Measurements from ENCODE around the gene HADH.
A peak's percentile ranks its signal among the peaks of the same experiment; 100 is the strongest.
"Not testable (repeated sequence)": the region's sequence is repeated elsewhere in the genome, so short reads cannot be mapped to it uniquely, and the experiment has no call there.

The HADH gene

DNA sequence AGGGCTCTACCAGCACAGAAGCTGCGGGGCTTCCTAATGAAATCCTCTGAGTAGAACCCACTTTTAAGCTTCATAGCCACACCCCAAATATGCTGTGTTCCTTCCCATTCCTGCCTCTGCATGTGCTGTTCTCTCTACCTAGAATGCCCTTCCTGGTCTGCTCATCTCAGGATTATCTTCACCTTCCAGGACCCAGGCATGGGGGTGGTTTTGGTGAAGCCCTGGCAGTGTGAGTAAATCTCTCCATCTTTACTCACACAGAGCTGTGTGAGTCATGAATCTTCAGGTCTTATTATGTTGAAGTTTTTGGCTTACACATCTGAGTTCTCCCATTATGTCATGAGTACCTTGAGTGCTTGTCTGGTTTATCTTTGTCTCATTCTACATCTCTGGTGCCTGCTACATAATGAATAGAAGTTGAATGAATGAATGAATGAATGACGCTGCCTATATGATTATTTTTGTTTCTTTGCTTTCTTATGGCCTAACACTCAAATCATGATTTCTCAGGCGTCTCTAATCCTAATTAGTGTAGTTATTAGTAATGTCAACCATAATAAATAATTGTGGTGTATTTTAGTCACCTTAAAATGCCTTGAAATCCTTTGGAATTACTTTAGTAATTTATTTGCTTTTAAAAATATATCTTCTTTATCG, 41.9 kb downstream of the HADH start:
- no peak for DNase-seq (ENCODE audit: low spot score)

DNA sequence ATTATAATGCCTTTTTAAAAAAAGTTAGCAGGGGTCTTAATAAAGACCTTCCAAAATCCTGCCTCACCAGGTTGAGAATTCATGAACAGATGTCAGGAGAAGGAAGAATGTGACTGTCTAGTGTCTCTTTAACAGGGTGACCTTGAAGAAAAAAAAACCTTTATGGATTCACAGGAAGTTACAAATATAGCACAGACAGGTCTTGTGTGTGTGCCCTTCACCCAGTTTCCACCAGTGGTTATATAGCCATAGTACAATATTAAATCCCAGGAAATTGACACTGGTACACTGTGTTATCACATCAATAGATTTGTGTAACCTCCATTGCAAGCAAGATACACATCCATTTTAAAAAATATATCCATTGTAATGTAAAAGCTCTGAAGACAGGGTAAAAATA, 43.7 kb downstream of the HADH start:
- DNase-seq (ENCODE audit: low spot score): no peak

DNA sequence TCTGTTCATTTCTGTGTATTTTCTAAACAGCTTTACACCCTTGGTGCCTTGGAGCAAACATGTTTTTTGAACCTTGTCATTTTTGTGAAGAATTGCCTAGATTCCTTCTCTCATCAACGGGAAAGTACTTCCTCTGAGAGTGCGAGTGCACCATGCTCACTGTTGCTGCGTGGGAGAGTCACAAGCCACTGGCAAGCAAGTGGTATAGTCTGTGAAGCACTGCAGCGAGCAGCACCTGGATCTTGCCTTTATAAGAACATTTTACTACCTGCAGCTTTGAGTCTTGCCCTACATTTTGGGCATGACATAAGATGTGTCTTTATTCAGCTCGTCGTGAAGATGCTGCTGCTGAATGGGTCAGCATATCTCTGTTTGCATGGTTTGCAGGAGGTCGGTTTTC, 44.9 kb downstream of the HADH start:
- peak; percentile 49 for DNase-seq (ENCODE audit: low spot score)

DNA sequence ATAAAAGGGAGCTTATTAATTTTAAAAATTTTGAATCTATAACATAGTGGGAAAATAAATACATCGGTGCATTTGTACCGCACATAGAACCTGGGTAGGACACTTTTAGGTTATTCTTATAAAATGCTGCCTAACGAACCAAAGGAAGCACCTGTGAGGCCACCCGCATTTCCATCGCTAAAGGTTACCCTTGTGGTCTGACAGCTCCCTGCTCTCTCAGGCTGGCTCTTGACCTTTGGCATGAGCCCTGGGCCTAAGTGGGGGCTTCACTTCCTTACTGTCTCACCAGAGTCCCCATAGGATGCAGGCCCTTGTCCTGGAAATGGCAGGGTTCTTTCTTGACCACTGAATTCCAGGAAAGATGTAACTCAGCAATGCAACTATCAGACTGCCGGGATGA, 46.0 kb downstream of the HADH start:
- DNase-seq (ENCODE audit: low spot score): no peak

DNA sequence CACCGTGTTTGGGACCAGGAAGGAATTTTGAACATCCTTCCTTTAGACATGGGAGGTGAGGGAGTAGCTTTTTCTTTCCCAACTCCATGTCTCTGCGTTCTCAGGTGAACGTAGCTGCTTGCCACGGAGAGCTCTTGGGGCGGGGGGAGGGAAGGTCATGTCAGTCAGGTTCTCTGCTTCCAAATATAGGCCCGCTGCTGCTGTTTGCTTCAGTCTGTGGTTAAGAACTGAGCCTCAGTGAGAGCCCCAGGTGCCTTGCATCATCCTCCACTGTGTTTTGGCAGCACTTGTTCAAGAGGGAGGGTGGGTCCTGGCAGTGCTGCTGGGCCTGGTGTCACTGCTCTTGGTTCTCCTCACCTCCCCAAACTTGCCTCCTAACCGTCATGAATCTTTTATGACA, 46.5 kb downstream of the HADH start:
- no peak for DNase-seq (ENCODE audit: low spot score)

DNA sequence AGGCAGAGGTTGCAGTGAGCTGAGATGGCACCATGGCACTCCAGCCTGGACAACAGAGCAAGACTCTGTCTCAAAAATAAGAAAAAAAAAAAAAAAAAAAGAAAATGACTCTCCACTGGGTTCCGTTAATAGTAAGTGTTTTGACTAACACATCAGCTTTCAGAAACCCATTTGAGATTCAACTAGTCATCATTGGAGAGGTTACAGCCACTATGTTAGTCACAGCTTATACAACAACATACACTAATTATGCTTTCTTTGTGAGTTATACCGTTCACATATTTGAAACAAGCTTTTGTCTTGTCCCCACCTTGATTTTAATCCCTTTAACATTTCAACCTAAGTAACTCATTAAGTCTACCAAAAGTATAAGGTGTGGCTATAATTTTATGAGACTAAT, 48.2 kb downstream of the HADH start:
- DNase-seq (ENCODE audit: low spot score): no peak

DNA sequence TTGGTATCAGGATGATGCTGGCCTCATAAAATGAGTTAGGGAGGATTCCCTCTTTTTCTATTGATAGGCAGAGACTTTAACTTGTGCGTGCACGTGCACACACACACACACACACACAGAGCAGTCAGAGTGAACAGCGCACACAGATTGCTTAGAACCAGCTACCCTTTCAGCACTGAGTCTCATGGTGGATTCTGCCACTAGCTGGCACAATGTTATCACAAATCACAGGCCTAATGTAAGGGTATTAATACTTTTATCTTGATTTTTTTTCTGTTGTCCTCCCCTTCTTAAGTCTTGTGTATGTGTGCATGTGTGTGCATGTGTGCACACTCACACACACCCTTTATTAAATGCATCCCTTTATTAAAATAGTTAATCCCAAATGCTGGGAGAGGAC, 53.2 kb downstream of the HADH start:
- DNase-seq (ENCODE audit: low spot score): no peak

DNA sequence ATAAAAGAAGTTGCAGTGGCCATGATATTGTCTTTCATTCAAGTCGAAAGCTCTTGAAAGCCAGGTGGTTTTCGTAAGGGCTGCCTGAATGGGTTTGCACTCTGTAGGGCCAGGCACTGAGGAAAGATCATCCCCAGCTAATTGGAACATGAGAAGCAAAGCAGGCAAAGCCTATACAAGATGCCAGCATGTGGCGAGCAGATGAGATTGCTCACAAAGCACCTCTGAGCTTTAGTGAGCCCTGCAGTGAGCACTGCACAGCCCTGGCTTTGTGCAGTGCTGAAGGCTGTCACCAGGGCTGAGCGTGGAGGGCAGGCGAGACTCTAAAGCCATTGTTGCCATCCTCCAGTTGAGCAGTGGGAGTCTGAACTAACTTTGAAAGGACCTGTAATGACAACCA, 53.8 kb downstream of the HADH start:
- no peak for DNase-seq (ENCODE audit: low spot score)

DNA sequence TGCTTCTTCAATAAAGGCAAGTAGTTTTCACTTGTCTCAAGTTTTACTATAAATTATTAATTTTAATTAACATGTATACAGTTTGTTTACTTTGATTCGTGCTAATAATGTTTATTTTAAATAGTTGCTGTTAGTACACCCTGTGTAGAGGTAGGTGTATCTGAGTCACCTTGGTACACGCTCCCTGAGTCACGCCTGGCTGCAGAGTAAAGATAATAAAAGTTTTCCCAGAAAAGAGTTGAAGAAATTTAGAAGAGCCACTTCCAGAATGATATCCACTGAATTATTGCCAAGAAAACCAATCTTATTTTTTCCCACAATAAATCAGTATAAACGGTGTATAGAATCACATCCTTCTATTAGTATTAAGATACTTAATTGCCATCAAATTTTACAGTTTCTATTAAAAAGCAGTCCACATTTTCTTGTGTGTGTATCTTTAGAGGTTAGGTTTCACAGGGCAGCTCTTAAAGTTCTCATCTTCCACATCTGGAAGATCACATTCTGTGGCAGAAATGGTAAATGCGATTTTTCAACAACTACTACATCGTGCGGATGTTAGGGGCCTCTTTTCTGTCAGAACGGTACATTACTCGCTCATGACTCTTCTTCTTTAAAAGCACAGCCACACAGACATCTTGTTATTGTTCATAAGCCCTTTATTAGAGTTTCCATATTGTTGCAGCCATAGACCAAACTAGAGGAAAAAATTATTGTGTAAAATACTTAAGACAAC, 55.4 kb downstream of the HADH start:
- no peak for DNase-seq (ENCODE audit: low spot score)

DNA sequence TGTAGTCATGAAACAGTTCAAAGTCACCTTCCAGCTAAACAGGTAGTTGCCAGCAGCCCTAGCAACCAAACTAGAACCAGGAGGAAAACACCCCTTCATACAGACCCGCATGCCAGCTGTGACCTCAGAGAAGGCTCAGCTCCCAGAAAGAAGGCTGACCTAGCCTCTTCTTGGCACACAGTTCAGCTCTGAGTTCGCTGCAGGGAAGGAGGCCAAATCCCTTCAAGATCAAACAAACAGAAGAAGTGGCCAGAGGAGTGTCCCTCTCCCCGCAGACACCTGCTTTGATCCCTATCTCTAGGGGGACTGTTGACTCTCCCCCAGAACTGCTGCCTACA, 56.0 kb downstream of the HADH start:
- DNase-seq (ENCODE audit: low spot score): no peak

DNA sequence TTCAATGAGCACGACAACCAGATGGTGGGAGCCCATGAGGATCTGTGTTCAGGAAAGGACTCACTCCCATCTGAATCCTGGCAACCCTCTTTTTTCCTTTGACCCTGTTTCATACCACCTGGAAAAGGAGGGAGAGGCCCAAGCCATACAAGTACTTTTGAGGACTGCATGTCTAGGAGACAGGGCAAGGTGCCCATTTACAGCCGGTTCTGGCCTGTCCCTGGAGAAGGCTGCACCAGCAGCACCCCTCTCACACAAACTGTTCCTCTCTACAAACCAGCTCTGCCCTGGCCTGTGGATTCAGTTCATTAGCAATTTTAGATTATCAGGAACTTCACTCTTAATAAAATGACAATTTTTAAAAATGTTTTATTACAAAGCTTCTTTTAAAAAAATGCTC, 57.5 kb downstream of the HADH start:
- DNase-seq (ENCODE audit: low spot score): no peak

DNA sequence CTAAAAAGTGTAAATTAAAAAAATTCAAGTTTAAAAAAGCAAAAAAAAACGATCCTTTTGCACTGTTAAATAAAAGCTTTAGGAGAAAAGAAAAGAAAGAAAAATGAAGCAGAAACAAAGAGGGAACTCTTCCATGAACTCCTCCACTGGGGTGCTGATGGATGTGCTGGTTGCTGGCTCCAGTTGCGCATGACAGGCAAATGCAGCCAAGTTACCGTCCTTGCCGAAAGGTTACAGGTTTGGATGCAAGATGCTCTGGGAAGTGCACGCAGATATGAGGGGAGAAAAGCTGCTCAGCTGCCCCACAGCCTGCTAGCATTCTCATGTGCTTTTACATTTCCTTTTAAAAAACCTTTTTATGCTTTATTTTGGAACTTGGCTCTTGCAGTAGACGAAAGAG, 58.5 kb downstream of the HADH start:
- DNase-seq (ENCODE audit: low spot score): no peak

DNA sequence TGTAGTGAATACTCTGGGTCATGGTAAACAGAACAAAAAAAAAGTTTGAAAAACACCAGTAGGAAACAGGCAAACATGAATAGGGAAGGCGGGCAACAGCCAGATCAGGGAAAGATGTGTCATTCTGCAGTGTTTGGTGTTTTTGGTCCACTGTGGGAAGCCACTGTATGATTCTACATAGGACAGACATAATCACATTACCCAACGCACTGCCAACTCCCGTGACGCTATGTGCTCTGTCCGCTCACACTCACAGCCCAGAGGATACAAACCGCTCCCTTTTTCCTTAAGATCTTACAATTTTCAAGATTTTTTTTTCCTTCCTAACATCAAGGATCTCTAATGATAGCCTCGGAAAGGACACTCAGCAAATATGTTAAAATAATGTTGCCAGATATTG, 59.3 kb downstream of the HADH start:
- no peak for DNase-seq (ENCODE audit: low spot score)

DNA sequence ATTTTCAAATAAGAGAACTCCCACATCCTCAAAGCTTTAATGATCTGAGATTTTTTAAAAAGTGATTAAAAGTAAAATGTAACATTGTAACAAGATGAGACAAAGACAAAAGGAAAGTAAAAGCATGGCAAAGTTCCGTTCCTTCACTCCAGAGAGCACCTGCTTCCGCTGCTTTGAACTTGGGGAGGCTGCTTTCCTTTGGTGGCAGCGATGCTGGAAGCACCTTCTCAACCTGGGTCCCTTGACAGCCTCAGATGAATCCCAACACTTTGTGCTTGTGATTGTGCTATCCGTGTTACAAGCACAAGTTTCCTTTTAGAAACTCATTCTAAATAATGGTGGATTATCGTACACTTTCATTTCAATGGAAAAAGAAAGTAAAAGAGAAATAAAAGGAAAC, 59.7 kb downstream of the HADH start:
- DNase-seq (ENCODE audit: low spot score): no peak

DNA sequence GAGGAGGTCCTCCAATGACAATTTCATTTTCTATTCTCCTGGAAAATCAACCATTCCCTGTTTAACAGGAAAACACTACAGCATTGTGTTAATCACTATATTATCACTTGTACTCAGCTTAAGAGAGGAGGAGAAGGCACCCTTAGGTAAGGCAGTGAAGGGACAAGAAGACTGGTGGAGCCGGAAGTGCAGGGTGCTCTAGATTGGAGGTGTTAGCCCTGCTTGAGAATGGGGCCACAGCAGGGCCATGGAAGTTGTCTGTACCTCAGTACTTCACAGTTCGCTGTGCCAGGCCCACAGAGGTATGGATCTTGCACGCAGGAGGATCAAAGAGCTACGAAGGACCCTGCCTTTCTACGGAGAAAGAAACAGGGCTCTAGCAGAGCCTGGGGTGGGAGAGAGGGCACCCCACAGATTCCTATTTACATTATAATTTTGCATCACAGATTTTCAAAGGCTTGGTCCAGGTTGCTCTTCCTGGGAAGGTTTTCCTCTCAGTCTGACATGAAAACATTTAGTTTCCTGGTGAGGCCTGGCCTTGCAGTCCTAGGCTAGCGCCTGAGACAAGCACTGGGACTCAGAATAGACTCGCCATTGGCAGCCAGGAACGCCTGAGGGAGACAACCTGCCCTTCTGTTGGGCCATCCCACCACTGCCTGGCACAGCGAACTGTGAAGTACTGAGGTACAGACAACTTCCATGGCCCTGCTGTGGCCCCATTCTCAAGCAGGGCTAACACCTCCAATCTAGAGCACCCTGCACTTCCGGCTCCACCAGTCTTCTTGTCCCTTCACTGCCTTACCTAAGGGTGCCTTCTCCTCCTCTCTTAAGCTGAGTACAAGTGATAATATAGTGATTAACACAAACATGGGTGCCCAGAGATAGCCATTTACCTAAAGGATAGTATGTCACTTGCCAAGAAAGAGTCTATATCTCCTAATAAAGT, 60.8 kb downstream of the HADH start:
- DNase-seq (ENCODE audit: low spot score): not testable (repeated sequence)

DNA sequence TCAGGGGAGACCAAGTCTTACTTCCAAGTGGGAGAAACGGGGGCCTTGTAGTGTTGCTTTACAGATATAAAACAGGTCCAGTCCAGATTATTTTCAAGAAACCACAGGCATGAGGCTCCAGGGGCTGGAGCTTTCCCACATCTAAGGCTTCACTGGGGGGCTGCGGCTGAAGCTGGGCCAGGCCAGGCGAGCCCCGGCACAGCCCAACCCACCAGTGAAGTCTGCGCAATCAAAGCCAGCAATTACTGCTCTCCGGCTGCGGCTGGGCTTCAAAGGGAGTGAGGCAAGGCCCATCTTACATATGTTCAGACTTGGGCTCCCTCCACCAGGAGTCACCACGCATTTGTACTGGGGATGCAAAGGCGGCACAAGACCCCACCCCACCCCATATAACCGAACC, 61.7 kb downstream of the HADH start:
- DNase-seq (ENCODE audit: low spot score): no peak

DNA sequence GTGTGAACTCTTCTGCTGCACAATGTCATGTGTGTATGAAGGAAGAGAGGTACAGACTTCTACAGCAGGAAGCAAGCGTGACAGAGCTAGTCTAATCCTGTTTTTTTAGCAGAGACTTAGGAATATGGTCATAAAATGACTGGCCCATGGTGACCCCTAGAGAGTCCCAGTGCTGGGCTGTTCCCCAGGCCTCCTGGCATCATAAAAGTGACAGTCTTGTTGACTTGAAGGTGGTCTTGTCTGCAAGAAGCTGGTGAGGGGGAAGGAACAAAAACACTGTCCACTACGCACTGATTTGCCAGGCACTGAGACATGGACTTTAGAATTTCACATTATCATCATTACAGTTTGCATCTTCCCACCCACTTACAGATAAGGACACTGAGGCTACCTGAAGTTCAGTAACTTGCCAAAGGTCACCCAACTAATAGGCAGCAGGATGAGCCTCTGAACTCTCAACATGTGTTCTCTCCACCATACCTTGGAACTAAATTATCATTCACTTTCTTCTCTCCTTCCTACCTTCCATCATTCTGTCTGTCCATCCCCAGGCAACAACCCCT, 63.0 kb downstream of the HADH start:
- no peak for DNase-seq (ENCODE audit: low spot score)

DNA sequence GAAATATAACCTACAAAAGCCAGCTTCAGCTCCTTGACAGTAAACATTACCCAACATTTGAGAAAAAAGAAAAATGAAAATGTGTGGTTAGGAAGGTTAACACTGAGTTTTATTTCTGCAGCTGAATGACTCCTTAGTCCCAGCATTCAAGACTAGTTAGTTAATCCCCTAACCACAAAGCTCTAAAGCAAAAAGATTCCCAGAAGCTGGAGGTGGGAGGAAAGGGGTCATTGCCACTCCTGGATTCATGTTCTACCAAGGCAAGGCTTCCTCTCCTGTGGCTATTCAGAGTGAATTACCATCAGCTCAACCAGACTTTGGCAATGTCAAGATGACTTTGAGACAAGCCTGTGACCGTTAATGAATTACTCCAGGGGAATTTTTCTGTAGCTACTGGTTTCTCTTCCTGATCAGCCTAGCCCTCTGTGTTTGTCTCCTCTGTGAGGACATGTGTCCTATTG, 63.6 kb downstream of the HADH start:
- DNase-seq (ENCODE audit: low spot score): no peak

DNA sequence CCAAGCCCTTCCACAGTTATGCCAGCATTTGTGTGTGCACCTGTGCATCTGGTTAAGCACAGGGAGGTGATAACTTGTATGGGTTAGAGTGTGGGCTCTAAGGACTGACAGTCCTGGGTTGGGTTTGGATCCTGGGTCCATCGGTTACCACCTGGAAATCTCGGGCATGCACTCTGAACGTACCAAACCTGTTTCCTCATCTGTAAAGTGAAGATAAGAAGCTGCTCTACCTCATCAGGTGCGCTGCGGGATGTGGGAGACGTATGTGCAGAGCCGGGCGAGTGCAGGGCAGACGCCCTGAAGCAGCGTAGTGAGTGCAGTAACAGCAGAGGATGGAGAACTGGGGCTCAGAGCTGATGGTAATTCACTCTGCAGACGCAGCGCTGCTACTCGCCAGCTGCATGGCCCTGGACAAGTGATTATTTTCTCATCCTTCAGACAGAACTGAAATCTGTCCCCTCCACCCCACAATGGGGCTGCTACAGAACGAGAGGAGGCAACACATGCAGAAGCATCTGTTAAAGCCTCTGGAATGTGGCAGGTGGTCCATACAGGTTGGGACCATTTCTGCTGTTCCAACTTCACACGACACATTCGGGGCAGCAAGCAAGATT, 64.4 kb downstream of the HADH start:
- no peak for DNase-seq (ENCODE audit: low spot score)

DNA sequence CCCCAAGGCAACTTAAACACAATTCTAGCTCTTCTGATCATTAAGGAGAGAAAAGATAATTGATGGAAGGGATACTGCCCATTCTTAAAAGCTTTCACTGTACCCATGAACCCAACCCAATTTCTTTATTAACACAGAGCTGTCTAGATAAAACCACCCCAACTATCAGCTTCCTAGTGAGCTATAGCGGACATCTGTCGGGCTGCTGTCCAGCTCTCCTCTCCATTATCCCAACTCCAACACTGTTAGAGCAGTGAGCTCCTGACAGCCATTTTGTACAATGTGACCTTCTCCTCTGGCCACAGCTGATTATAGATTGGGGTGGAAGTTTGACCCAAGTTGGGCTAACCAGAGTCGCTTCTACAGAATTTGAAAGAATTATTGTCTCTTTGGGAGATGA, 66.1 kb downstream of the HADH start:
- no peak for DNase-seq (ENCODE audit: low spot score)

DNA sequence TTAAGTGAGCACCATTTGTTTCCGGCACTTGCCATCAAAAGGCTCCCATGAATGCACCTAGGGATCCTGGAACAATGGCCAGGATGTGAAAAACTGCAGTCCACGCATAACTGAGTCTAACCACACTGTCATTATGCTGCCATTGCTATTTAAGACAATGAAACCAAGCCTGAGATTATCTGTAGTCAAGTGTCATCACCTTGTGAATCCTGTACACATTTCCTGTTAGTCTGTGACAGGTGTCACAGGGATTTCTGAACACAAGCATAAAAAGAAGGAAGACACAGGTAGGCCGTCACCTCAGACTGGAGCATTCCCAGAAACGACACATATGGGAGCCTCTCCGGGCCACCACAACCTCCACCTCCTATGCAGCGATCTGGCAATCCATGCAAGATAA, 66.7 kb downstream of the HADH start:
- no peak for DNase-seq (ENCODE audit: low spot score)

Measured in putamen (tissue), 1 donor.